NCI-H748 (cell line): ENCODE data around the gene ELOVL2.
"Not testable (repeated sequence)": the region's sequence is repeated elsewhere in the genome, so short reads cannot be mapped to it uniquely, and the experiment has no call there.

Experiments
- DNase-seq: peaks from one replicate; lab custom pipeline; 2025; ENCODE audit not compliant: unreplicated experiment; lab: John Stamatoyannopoulos, UW

The ELOVL2 gene

GRCh38 chr6:10984959-10985358, 59.1 kb downstream of the ELOVL2 start:
- DNase-seq, result not testable (repeated sequence)

- DNase-seq, result no peak
Measured at GRCh38 chr6:10981409-10981808, 62.7 kb downstream of the ELOVL2 start.

- DNase-seq, result no peak
Measured at GRCh38 chr6:10979603-10980002, 64.5 kb downstream of the ELOVL2 start.

GRCh38 chr6:10977231-10977968, 66.7 kb downstream of the ELOVL2 start:
- DNase-seq, result no peak

- no peak for DNase-seq
Measured at GRCh38 chr6:10976571-10976970, 67.5 kb downstream of the ELOVL2 start.

- DNase-seq, result no peak
Measured at GRCh38 chr6:10972196-10972595, 71.9 kb downstream of the ELOVL2 start.

GRCh38 chr6:10970731-10971130, 73.4 kb downstream of the ELOVL2 start:
- DNase-seq, result no peak

- DNase-seq, result no peak
Measured at GRCh38 chr6:10968776-10969175, 75.3 kb downstream of the ELOVL2 start.

GRCh38 chr6:10964684-10965083, 79.4 kb downstream of the ELOVL2 start:
- DNase-seq, result no peak

- no peak for DNase-seq
Measured at GRCh38 chr6:10963113-10963512, 81.0 kb downstream of the ELOVL2 start.

GRCh38 chr6:10962673-10963072, 81.4 kb downstream of the ELOVL2 start:
- no peak for DNase-seq

- no peak for DNase-seq
Measured at GRCh38 chr6:10961837-10962236, 82.3 kb downstream of the ELOVL2 start.

GRCh38 chr6:10960171-10960570, 83.9 kb downstream of the ELOVL2 start:
- DNase-seq, result no peak

GRCh38 chr6:10957414-10957886, 86.7 kb downstream of the ELOVL2 start:
- no peak for DNase-seq

GRCh38 chr6:10956776-10957175, 87.3 kb downstream of the ELOVL2 start:
- DNase-seq, result no peak

- peak; percentile 88 for DNase-seq
Measured at GRCh38 chr6:10954590-10955010, 89.5 kb downstream of the ELOVL2 start.

GRCh38 chr6:10951675-10952282, 92.3 kb downstream of the ELOVL2 start:
- peak; percentile 53 for DNase-seq

- DNase-seq, result no peak
Measured at GRCh38 chr6:10949579-10950490, 94.3 kb downstream of the ELOVL2 start.

- DNase-seq, result no peak
Measured at GRCh38 chr6:10947966-10948365, 96.1 kb downstream of the ELOVL2 start.

- DNase-seq, result no peak
Measured at GRCh38 chr6:10945845-10946244, 98.3 kb downstream of the ELOVL2 start.

- no peak for DNase-seq
Measured at GRCh38 chr6:10939840-10940239, 104.3 kb downstream of the ELOVL2 start.

- DNase-seq, result no peak
Measured at GRCh38 chr6:10933126-10933525, 111.0 kb downstream of the ELOVL2 start.
